DMS 273 (cell line): ENCODE results near the gene CRP.
"Not testable (repeated sequence)": the region's sequence is repeated elsewhere in the genome, so short reads cannot be mapped to it uniquely, and the experiment has no call there.

Experiments
- DNase-seq: peaks from one replicate; lab custom pipeline; 2025; ENCODE audit not compliant: unreplicated experiment; lab: John Stamatoyannopoulos, UW

The CRP gene

GRCh38 chr1:159700312-159700711 lies 14.1 kb downstream of the CRP start:
- DNase-seq = no peak

GRCh38 chr1:159699653-159700052 lies 14.7 kb downstream of the CRP start:
- no peak for DNase-seq

- DNase-seq = no peak
Observed at GRCh38 chr1:159699246-159699645, 15.1 kb downstream of the CRP start.

- DNase-seq = no peak
Observed at GRCh38 chr1:159687511-159687910, 26.9 kb downstream of the CRP start.

GRCh38 chr1:159686599-159687299 lies 27.6 kb downstream of the CRP start:
- DNase-seq = no peak

- DNase-seq = no peak
Observed at GRCh38 chr1:159678939-159679338, 35.5 kb downstream of the CRP start.

GRCh38 chr1:159675046-159675445 lies 39.3 kb downstream of the CRP start:
- DNase-seq = no peak

- not testable (repeated sequence) for DNase-seq
Observed at GRCh38 chr1:159672390-159672789, 42.0 kb downstream of the CRP start.

- no peak for DNase-seq
Observed at GRCh38 chr1:159669338-159669737, 45.1 kb downstream of the CRP start.

GRCh38 chr1:159668739-159669138 lies 45.6 kb downstream of the CRP start:
- no peak for DNase-seq

- DNase-seq = no peak
Observed at GRCh38 chr1:159664247-159664646, 50.1 kb downstream of the CRP start.

GRCh38 chr1:159663552-159663951 lies 50.8 kb downstream of the CRP start:
- no peak for DNase-seq
